Natural killer cell (primary cell): ENCODE data around the gene TAF1B. TPM values are rescaled to one million over a fixed set of nuclear protein-coding genes. Genes with fewer than 3 reads are reported as not detected.

Experiments
- ATAC-seq, 3 donors: fragments of 150-1000 bp in 2 of 3; fragments of 200-7000 bp in 1 of 3; cut with Tn5 transposase; 1 replicate in 1 of 3; 2 replicates in 2 of 3; pipeline ENCODE4 v1.10.0; 2021; ENCODE audit warnings: mild to moderate bottlenecking in 2 of 3, moderate library complexity in 2 of 3
- DNase-seq, 2 donors: peaks; one replicate each; pipeline versions ENCODE4 v3.0.0 to v3.0.0-alpha.2; 2013 to 2021; ENCODE audit warnings: mixed read lengths in 1 of 2
- H3K27ac ChIP-seq: one replicate; pipeline ENCODE4 v1.5.1; 2013; ENCODE audit warnings: mild to moderate bottlenecking, low read length
- H3K27me3 ChIP-seq: one replicate; pipeline ENCODE4 v1.6.1; 2013; ENCODE audit warnings: low read length; ENCODE audit not compliant: control insufficient read depth, insufficient read depth
- H3K36me3 ChIP-seq: one replicate; pipeline ENCODE4 v1.6.1; 2013; ENCODE audit warnings: low read length; ENCODE audit not compliant: control insufficient read depth, insufficient read depth
- H3K4me1 ChIP-seq: one replicate; pipeline ENCODE4 v1.6.1; 2013; ENCODE audit warnings: low read length; ENCODE audit not compliant: control insufficient read depth, insufficient read depth
- H3K4me3 ChIP-seq: one replicate; pipeline ENCODE4 v1.5.1; 2013; ENCODE audit warnings: low read length
- H3K9me3 ChIP-seq: one replicate; pipeline ENCODE4 v1.6.1; 2013; ENCODE audit warnings: low read length; ENCODE audit not compliant: control insufficient read depth, insufficient read depth
- H3K27ac Mint-ChIP-seq, 2 donors: one replicate each; pipeline ENCODE4 v1.8.0; 2022; ENCODE audit warnings: mild to moderate bottlenecking in 2 of 2, mixed read lengths in 2 of 2, moderate library complexity in 1 of 2
- H3K27me3 Mint-ChIP-seq, 2 donors: one replicate each; pipeline ENCODE4 v1.8.0; 2022; ENCODE audit warnings: low read depth in 2 of 2, mixed read lengths in 2 of 2
- H3K36me3 Mint-ChIP-seq: one replicate; pipeline ENCODE4 v1.8.0; 2022; ENCODE audit warnings: mixed read lengths
- H3K4me1 Mint-ChIP-seq, 2 donors: one replicate each; pipeline ENCODE4 v1.8.0; 2022; ENCODE audit warnings: mixed read lengths in 2 of 2
- H3K4me3 Mint-ChIP-seq: one replicate; pipeline ENCODE4 v1.8.0; 2022; ENCODE audit warnings: mild to moderate bottlenecking, moderate library complexity, mixed read lengths
- H3K9me3 Mint-ChIP-seq, 2 donors: one replicate each; pipeline ENCODE4 v1.8.0; 2022; ENCODE audit warnings: mixed read lengths in 2 of 2
- WGBS: methylation state at CpG from one replicate; pipeline ENCODE4 v1.1.7; 2013; ENCODE audit warnings: missing lambda C conversion rate; ENCODE audit not compliant: insufficient coverage; 5-methylcytosine and 5-hydroxymethylcytosine counted together
- intact Hi-C: fragments of 100-400 bp; cut with micrococcal nuclease; formaldehyde crosslinking; loops from one replicate; pipeline ENCODE4 v1.14.2; 2022
- total RNA-seq, 4 donors: library from RNA; stranded (reverse); fragments of 120-200 nt in 1 of 4; gene quantifications; one replicate each; pipeline versions ENCODE4 v1.2.3 to v1.2.4, GENCODE V29; 2013 to 2022
- TF ChIP-seq, protein P1 (sequence below): fragments of 200-600 bp; IDR thresholded peaks from one replicate; pipeline ENCODE4 v1.8.0; 2022; ENCODE audit warnings: antibody characterized with exemption

Gene TAF1B
- total RNA-seq, 3 donors from 2014 or later (not counting 1 experiment from before 2014, with no cell fraction given): 24.8 to 40.8 (median 26.8) TPM

DNA sequence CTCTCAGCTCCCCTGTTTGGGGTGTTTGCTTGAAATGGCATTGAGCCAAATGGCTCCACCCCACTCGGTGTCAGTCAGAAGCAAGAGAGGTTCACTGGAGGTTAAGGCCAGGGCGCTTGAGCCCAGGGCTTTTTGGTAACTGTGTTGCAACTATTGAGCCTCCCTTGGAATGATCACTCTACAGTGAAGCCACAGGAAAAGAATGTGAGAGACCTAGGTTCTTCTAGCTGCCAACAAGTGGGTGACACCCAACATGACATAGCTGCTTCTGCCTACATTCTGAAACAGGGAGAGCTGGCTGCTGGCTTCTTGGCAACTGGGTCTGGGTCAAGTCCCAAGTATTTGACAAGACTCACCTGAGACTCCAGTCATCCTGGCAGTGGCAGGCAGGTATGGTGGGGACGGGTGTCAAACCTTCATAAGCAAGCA, 101.1 kb downstream of the TAF1B start:
- Histone ChIP-seq H3K4me1 (no peaks in the 10 kb centered on the region), H3K27me3 (peaks cover 3% of the 10 kb centered on the region), H3K36me3 (no peaks in the 10 kb centered on the region), H3K4me3 (no peak overlapping the region), H3K9me3 (no peaks in the 10 kb centered on the region), H3K27ac (no peak overlapping the region)
- H3K27me3 Mint-ChIP-seq: peaks cover 20 to 28% of the 10 kb centered on the region in 2 donors
- no peaks in the 10 kb centered on the region for H3K4me1 Mint-ChIP-seq
- ATAC-seq (no peak), DNase-seq (no peak)
- no peaks in the 10 kb centered on the region for H3K9me3 Mint-ChIP-seq
- H3K4me3 Mint-ChIP-seq: no peak overlapping the region
- H3K36me3 Mint-ChIP-seq: no peaks in the 10 kb centered on the region
- intact Hi-C loops: no loop called here
- WGBS: 76% methylated on average over 3 of the region's 3 CpGs
- H3K27ac Mint-ChIP-seq: no peak overlapping the region
- TF ChIP-seq, protein P1, sequence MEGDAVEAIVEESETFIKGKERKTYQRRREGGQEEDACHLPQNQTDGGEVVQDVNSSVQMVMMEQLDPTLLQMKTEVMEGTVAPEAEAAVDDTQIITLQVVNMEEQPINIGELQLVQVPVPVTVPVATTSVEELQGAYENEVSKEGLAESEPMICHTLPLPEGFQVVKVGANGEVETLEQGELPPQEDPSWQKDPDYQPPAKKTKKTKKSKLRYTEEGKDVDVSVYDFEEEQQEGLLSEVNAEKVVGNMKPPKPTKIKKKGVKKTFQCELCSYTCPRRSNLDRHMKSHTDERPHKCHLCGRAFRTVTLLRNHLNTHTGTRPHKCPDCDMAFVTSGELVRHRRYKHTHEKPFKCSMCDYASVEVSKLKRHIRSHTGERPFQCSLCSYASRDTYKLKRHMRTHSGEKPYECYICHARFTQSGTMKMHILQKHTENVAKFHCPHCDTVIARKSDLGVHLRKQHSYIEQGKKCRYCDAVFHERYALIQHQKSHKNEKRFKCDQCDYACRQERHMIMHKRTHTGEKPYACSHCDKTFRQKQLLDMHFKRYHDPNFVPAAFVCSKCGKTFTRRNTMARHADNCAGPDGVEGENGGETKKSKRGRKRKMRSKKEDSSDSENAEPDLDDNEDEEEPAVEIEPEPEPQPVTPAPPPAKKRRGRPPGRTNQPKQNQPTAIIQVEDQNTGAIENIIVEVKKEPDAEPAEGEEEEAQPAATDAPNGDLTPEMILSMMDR: no peak

DNA sequence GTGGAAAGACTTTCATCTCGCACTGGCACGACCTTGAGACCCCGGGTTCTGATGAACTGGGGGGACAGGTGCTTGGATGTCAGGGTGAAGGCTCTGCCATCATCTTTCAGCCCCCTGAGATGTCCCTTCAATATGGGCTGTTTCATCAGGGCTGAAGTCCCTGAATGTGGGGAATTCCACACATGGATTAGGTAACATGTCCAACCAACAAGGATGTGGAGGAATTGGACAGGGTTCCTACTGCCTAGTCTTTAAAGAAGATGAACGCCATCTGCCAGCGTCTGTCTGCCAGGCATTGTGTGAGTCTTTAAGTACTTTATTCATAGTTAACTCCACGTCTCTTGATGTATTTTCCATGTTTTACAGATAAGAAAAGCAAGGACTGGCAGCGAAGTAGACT, 102.3 kb downstream of the TAF1B start:
- no peaks in the 10 kb centered on the region for H3K9me3 ChIP-seq
- H3K4me3 Mint-ChIP-seq: no peak overlapping the region
- H3K9me3 Mint-ChIP-seq: no peaks in the 10 kb centered on the region
- H3K4me3 ChIP-seq: no peak overlapping the region
- peaks cover 6% of the 10 kb centered on the region for H3K27me3 ChIP-seq
- H3K27ac ChIP-seq: no peak overlapping the region
- TF ChIP-seq, protein P1: no peak
- H3K36me3 Mint-ChIP-seq: no peaks in the 10 kb centered on the region
- peaks cover 30 to 36% of the 10 kb centered on the region in 2 donors for H3K27me3 Mint-ChIP-seq
- whole genome bisulfite sequencing: 80% methylated on average over 7 of the region's 7 CpGs
- no peak for DNase-seq
- peaks cover 6% of the 10 kb centered on the region for H3K4me1 ChIP-seq
- no peak for ATAC-seq
- H3K27ac Mint-ChIP-seq: no peak overlapping the region
- intact Hi-C loops: no loop called here
- no peaks in the 10 kb centered on the region for H3K36me3 ChIP-seq
- H3K4me1 Mint-ChIP-seq: peaks cover 4 to 8% of the 10 kb centered on the region in 2 donors

DNA sequence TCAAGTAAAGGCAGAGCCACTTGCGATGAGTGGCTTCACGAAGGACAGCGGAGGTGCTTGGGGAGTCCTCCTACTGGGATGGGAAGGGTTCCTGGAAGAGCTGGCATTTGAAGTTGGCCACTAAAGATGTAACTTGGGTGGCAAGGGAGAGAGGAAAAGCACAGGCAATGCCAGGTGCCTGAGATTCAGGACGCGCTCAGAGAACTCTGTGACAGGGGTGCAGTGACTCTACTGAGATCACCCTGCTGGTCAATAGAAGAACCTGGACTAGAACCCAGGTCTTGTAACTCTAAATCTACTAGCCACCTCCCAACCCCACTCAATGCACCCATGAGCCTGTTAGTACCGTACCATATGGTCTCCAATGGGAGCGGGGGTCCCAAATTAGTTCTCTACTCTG, 102.8 kb downstream of the TAF1B start:
- TF ChIP-seq, protein P1: no peak
- no peak overlapping the region for H3K4me3 ChIP-seq
- no peak for ATAC-seq
- H3K4me1 ChIP-seq: peaks cover 8% of the 10 kb centered on the region
- intact Hi-C loops: no loop called here
- peaks cover 6 to 10% of the 10 kb centered on the region in 2 donors for H3K4me1 Mint-ChIP-seq
- no peaks in the 10 kb centered on the region for H3K36me3 Mint-ChIP-seq
- H3K27me3 ChIP-seq: peaks cover 6% of the 10 kb centered on the region
- H3K27ac ChIP-seq: no peak overlapping the region
- DNase-seq: no peak
- no peak overlapping the region for H3K27ac Mint-ChIP-seq
- no peaks in the 10 kb centered on the region for H3K36me3 ChIP-seq
- no peaks in the 10 kb centered on the region for H3K9me3 ChIP-seq
- H3K4me3 Mint-ChIP-seq: no peak overlapping the region
- H3K27me3 Mint-ChIP-seq: peaks cover 31 to 36% of the 10 kb centered on the region in 2 donors
- 79% methylated on average over 7 of the region's 7 CpGs for WGBS
- H3K9me3 Mint-ChIP-seq: no peaks in the 10 kb centered on the region

DNA sequence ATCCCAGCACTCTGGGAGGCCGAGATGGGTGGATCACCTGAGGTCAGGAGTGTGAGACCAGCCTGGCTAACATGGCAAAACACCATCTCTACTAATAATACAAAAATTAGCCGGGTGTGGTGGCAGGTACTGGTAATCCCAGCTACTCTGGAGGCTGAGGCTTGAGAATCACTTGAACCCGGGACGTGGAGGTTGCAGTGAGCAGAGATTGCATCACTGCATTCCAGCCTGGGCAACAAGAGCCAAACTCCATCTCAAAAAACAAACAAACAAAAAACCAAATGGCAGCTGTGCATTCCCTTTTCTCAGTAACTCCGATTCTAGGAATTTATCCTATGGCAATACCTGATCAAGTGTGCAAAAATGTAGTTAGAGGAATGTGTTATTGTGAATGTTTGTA, 103.5 kb downstream of the TAF1B start:
- Histone ChIP-seq H3K27ac (no peak overlapping the region), H3K36me3 (no peaks in the 10 kb centered on the region), H3K27me3 (peaks cover 6% of the 10 kb centered on the region), H3K4me3 (no peak overlapping the region), H3K4me1 (peaks cover 8% of the 10 kb centered on the region), H3K9me3 (no peaks in the 10 kb centered on the region)
- H3K9me3 Mint-ChIP-seq: no peaks in the 10 kb centered on the region
- H3K4me3 Mint-ChIP-seq: no peak overlapping the region
- H3K27me3 Mint-ChIP-seq: peaks cover 31 to 36% of the 10 kb centered on the region in 2 donors
- H3K27ac Mint-ChIP-seq: no peak overlapping the region
- DNase-seq: no peak
- TF ChIP-seq, protein P1: no peak
- H3K36me3 Mint-ChIP-seq: no peaks in the 10 kb centered on the region
- no peak for ATAC-seq
- intact Hi-C loops: no loop called here
- WGBS: 92% methylated on average over 4 of the region's 5 CpGs
- H3K4me1 Mint-ChIP-seq: peaks cover 6 to 10% of the 10 kb centered on the region in 2 donors
